GM18867 (cell line): Measurements from ENCODE around the gene GPC1.
"Not testable (repeated sequence)": the region's sequence is repeated elsewhere in the genome, so short reads cannot be mapped to it uniquely, and the experiment has no call there.

Source experiments
- ATAC-seq: cut with Tn5 transposase; IDR thresholded peaks from one replicate; pipeline ENCODE4 v1.9.1; 2021; ENCODE audit warnings: mild to moderate bottlenecking, moderate library complexity; ENCODE audit not compliant: unreplicated experiment

The GPC1 gene, protein sequence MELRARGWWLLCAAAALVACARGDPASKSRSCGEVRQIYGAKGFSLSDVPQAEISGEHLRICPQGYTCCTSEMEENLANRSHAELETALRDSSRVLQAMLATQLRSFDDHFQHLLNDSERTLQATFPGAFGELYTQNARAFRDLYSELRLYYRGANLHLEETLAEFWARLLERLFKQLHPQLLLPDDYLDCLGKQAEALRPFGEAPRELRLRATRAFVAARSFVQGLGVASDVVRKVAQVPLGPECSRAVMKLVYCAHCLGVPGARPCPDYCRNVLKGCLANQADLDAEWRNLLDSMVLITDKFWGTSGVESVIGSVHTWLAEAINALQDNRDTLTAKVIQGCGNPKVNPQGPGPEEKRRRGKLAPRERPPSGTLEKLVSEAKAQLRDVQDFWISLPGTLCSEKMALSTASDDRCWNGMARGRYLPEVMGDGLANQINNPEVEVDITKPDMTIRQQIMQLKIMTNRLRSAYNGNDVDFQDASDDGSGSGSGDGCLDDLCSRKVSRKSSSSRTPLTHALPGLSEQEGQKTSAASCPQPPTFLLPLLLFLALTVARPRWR

GRCh38 chr2:240435457-240435947, at the start of gene GPC1:
GPC1 (plus strand) TSS chr2:240435663; CDS start chr2:240435919, 256 bp downstream.
- peak; percentile 53 for ATAC-seq

DNA sequence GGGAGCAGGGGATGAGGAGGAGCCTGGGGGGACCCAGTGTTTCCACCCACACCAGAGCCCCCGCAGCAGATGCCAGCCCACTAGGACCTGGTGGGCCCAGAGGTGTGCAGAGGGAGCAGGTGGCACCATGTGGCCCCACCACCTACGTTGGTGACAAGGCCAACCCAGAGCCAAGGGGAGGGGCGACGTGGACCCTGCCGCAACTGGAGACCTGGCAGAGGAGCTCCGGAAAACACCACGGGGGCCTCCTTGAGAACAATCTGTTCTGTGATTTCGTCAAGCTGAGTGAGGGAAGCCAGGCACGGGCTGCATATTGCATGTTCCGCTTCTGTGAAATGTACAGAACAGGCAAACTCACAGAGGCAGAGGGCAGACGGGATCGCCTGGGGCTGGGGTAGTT, 49.1 kb upstream of the GPC1 start:
- ATAC-seq, result no peak

DNA sequence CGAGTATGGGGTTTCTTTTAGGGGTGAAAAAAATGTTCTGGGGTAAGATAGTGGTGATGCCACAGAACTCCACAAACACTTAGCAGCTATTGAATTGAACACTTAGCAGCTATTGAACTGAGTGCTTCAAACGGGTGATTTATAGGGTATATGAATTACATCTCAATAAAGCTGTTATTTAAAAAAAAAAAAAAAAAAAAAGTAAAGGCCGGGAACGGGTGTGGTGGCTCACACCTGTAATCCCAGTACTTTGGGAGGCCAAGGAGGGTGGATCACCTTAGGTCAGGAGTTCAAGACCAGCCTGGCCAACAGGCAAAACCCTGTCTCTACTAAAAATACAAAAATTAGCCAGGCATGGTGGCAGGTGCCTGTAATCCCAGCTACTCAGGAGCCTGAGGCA, 48.7 kb upstream of the GPC1 start:
- ATAC-seq, result not testable (repeated sequence)

GRCh38 chr2:240387325-240387668, 48.2 kb upstream of the GPC1 start:
- no peak for ATAC-seq

DNA sequence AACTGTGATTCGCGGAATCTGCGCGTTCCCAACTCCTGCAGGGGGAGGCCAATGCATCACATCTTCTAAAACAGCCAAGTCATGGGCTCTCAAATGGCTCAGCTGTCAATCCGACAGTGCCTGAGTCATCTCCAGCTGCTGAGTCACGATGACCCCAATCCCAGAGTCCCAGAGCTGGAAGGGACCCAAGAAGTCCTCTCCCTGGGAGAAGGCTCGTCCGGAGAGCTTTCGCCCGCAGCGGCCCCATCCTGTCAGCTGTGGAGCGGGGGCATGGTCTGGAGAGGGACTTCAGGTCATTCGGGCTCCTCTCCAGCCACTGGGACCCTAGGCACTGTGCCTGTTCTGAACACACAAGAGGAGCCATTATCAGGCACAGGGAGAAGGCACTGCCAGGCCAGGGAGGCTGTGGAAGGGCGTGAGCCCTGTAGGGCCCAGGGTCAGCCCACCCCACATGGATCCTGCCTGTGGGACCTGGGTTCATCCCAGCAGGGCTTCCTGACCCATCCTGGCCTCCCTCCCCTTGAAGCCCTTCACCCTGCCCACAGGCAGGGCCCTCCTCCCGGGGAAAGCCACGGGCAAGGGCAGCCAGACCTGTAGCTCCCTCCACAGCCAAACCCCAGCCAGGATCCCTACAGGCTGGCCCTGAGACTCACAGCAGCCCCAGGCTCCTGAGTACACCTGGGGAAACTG, 47.6 kb upstream of the GPC1 start:
- ATAC-seq, result no peak

GRCh38 chr2:240388471-240389301, 46.8 kb upstream of the GPC1 start:
- no peak for ATAC-seq

GRCh38 chr2:240389302-240389805, 46.1 kb upstream of the GPC1 start:
- no peak for ATAC-seq

DNA sequence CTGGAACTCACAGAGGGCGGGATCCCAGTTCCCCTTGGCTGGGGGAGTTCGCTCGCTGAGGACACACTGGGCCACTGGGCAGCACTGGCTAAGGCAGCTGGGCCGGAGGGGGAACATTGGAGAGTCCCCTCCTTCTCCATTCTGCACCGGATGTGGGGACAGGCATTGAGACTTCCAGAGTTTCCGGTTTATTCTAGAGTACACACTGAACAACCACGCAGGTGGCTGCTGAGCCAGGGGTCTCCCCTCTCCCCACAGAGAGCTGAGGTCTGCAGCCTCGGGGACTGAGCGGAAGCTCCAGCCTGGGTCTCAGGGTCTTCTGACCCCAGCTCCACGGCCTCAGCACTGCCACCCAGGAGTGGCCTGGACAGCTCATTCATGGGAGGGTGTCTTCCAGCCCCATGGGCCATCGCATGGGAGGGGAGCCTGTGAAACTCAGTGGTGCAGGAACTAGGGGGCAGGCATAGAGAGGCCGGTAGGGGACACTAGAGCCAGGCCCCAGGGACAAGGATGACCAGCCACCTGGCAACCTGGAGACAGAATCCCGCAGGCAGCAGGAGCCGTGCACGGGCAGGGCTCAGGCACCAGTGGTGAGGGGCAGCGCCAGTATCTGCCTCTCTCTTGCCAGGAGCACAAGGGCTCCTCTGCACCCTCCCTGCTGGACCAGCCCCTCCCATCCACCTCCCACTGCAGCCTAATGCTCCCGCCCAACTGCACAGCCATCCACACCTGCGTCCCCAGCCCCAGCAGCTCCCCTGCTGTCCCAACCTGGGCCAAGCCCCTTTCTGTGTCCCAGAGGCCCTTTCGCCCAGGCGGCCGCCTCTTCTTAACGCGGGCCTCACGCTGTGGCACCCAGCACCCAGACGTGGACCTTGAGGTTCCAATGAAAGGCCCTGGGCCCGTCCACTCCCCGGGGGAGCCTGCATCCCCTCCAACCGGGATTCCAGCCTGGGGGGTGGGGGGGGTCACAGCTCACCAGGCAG, 45.1 kb upstream of the GPC1 start:
- no peak for ATAC-seq

DNA sequence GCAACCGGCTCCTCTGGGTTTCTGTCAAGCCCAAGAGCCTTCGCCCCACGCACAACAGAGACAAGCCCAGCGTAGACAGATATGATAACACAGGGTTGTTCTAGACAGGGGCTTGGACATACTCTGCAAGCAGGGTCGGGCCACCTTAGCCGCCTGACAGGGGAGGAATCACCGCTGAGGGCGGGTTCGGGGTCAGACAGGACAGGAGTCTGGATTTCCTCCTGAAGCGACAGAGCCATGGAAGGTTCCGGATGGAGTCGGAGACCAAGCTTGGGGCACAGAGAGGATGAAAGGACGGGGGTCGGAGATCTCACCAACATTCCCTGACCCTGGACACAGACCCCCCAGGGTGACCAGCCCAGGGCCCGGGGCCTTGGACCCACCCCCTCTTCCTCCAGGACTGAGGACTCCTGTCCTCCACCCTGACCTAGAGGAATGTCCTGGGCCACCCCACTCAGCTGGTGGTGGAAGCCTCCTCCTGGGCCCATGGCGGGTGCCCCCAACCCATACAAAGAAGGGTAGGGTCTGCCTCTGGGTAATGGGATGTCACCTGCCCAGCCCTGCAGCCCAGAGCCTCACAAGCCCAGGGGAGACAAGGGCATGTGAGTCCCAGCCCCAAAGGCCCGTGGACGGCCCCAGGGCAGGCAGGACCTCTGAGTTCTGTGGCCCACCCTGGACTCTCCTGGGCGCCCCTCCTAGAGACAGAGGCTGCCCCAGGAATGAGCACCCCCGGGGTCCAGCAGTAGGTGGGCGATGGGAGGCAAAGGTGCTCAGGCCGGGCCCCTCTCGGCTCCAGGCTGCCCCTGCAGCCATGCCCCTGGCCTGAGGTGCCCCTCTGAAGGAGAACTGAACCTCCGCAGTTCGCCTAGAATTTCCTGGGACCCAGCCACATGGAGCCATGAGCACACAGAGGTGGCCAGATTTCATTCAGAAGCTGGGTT, 44.1 kb upstream of the GPC1 start:
- ATAC-seq, result no peak

DNA sequence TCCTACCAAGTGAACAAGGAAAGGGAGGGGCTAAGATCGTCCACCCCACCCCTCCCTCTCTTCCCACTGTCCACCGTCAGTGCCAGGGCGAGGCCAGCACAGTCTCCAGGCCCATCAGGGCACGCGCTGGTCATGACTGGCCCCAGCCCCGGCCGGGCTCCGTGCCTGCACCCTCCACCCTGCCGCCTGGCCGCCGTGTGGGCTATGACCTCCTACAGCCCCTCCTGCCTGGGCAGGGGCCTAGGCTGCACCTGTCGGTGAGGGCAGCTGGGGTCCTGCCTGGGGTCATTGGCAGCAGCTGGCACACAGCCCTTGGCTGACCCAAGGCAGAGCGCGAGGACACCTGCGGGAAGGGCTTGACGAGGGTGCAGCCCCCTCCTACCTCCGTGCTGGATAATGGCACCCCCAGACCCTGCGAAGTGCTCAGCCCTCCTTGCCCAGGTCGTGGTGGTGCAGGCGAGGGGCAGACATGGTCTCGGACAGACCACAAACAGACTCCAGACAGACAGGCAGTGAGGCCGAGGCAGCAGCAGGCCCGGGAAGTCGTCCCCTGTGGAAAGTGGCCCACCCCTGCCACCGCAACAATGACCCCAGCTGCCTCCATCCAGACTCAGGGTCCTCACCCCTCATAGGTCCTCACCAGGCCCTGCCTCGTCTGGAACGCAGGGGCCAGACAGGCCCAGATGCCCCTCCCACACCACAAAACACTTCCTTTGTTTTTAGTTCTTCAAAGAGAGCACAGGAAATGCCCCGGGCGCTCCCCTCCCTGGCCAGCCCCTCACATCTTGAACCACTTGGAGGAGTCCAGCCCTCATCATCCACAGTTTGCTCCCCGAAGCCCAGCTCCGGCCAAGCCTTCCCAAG, 43.1 kb upstream of the GPC1 start:
- ATAC-seq, result no peak

DNA sequence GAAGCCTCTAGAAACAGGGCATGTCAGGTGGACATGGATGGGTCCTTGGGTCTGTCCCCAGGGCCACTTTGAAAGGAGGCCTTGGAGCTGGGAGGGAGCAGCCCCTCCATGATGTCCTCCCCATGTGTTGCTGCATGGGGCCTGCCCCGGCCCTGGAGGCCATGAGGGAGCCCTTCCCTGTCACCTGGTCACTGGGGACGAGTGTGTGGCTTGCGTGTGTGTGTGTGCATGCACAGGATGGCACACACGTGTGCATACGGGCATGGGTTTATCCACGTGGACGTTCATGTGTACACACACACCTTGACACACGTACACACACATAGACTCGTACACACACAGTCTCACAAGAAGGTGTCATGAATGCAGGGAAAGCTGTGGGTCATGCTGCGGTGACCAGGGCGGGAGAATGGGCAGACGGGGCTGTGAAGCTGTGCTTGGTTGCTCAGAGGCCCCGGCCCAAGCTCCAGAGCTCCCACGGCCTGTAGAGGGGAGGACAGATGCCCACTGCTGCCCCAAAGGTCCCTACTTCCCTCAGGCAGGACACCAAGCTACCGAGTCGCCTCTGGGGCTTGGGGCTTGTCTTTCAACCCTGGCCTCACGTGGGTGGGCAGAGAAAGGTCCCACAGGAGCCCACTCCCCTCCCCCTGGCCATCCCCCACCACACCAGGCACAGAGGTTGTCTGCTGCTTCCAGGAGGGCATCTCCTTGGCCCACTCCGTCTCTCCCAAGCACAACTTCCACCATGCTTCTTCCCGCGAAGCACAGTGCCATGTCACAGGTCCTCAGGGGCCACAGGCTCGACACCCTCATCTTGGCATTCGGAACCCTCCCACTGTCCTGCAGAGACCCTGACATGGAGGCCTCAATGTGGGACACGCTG, 42.3 kb upstream of the GPC1 start:
- ATAC-seq, result no peak

GRCh38 chr2:240393831-240394410, 41.5 kb upstream of the GPC1 start:
- ATAC-seq, result no peak

- no peak for ATAC-seq
These were observed 40.9 kb upstream of the GPC1 start for GRCh38 chr2:240394549-240394948.

DNA sequence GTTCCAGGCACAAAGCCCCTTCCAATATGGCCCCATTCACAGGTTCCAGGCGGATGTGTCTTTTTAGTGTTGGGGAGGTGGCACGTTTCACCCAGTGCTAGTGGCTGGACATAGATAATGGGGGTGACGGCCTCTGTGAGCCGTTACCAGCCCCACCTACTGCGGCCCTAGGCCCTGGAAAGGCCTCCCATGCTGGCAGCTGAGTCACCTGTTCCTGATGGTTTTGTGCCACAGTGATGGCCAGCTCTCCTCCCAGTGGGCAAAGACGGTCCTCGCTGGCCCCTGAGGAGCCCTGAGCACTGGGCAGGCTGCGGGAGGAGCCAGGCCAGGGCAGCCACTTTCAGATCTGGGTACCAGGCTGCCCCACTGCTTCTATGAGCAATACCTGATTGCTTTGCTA, 40.0 kb upstream of the GPC1 start:
- ATAC-seq, result no peak

- no peak for ATAC-seq
These were observed 39.4 kb upstream of the GPC1 start for GRCh38 chr2:240395896-240396622.
